GM19452 (cell line): Measurements from ENCODE around the gene MEST.
"Not testable (repeated sequence)": the region's sequence is repeated elsewhere in the genome, so short reads cannot be mapped to it uniquely, and the experiment has no call there.

Experiments used
- ATAC-seq: cut with Tn5 transposase; IDR thresholded peaks from one replicate; pipeline ENCODE4 v1.9.1; 2021; ENCODE audit not compliant: unreplicated experiment

Gene MEST

DNA sequence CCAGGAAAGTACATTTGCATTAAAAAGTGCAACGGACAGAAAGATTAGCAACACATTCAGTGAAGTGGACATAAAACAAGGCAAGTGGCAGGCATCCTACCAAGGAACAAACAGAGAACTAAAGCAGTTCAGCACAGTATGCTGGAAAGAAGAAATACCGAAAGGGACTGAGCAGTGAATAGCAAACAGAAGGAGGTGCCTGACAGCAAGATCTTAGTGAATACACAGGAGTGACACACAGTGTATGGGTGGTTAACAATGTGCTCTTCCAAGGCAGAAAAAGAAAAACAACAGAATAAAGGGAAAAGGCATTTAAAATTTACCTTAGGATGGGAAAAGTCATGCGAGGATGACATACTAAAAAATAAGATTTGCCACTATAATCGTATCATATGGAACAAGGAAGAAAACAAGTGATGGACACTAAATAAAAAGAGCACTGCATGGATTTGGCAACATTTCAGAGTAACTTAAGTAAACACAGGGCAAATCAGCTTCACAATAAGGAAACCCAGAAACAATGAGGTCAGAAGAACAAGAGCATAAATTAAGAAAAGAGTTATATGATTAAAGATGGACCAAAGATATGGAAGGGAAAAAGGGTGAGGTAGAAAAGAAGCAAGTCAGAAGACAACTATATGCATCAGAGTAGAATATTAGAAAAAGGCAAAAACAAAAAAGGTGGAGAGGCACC, 29.5 kb downstream of the MEST start:
- ATAC-seq, result no peak

DNA sequence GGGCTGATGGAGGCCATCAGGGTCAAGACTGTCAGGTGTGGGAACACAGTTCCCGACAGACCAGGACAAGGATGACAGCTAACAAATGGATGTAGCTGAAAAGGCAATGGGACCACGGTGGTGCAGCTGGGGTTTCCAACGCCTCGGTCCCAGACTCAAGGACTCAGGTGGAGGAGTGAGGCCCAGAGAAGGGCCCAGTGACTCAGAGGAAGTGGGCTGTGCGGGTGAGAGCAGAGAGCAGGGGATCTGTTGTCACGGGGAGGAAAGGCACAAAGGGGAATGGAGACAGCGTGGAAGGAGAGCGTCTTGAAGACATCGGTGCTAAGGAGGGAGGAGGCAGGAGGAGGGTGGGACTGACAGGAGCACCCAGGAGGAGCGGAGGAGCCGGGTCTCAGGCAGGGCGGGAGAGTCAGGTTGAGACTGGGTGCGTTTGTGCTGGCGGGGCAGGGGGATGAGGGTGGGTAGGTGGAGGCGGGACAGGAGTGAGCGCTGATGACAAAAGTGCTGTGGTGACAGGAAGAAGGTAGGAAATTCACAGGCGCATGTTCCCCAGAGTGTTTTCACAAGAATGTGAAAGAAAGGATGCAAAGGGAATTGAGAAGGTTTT, 31.7 kb downstream of the MEST start:
- ATAC-seq, result not testable (repeated sequence)

DNA sequence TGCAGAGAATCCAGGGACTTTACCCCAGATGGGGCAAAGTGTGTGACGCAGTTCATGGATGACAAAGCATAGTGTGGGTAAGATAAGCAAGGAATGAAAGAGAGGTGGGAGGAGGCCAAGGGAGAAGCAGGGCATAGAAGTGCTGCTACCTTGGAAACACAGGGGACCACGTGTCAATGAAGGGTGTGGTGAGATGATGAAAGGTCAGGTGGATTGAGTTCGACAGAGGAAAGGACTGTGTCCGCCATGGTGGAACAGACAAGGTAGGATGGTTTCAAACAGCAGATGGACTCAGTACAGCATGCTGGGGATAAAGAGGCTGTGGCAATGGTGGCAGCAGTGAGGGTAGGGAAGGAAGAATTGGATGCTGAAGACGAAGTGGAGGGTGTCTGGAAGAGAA, 32.7 kb downstream of the MEST start:
- ATAC-seq, result no peak

DNA sequence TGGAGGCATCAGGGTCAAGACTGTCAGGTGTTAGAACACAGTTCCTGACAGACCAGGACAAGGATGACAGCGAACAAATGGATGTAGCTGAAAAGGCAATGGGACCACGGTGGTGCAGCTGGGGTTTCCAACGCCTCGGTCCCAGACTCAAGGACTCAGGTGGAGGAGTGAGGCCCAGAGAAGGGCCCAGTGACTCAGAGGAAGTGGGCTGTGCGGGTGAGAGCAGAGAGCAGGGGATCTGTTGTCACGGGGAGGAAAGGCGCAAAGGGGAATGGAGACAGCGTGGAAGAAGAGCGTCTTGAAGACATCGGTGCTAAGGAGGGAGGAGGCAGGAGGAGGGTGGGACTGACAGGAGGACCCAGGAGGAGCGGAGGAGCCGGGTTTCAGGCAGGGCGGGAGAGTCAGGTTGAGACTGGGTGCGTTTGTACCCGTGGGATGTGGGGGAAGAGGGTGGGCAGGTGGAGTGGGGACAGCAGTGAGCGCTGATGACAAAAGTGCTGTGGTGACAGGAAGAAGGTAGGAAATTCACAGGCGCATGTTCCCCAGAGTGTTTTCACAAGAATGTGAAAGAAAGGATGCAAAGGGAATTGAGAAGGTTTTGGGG, 36.0 kb downstream of the MEST start:
- ATAC-seq, result not testable (repeated sequence)

DNA sequence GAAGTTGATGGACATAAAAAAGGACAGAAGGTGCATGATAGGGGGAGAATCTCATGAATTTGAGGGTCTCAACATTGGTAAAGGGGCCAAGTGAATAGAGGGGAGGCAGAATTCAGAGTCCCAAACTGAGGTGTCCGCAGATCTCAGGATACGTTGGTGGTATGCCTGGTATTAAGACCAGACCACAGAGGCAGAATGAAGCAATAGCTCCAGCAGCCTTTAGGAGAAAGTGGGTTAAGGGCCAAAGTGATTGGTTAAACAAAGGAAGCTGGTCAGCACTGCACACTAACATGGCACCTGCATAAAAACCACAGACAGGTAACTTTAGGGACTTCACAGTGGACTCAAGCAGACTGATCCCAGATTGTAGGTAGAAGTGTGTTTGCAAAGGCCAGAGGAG, 37.5 kb downstream of the MEST start:
- no peak for ATAC-seq

GRCh38 chr7:130537894-130538293, 46.0 kb downstream of the MEST start:
- not testable (repeated sequence) for ATAC-seq

- ATAC-seq, result not testable (repeated sequence)
Observed at GRCh38 chr7:130541287-130541686, 49.4 kb downstream of the MEST start.

DNA sequence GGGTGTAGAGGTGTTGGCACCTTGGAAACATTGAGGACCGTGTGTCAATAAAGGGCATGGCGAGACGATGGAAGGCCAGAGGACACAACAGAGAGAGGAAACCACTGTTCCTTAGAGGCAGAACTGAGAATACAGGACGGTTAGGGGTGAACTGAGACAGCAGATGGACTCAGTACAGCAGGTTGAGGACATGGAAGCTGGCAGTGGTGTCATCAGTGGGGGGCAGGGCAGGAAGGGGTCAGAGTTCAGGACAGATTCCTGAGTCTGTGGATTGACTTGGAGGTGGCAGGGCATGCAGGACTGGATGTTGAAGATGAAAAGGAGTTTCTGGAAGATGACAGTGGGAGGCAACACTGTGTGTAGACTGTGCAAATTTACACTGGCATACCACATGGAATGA, 50.4 kb downstream of the MEST start:
- ATAC-seq, result not testable (repeated sequence)

DNA sequence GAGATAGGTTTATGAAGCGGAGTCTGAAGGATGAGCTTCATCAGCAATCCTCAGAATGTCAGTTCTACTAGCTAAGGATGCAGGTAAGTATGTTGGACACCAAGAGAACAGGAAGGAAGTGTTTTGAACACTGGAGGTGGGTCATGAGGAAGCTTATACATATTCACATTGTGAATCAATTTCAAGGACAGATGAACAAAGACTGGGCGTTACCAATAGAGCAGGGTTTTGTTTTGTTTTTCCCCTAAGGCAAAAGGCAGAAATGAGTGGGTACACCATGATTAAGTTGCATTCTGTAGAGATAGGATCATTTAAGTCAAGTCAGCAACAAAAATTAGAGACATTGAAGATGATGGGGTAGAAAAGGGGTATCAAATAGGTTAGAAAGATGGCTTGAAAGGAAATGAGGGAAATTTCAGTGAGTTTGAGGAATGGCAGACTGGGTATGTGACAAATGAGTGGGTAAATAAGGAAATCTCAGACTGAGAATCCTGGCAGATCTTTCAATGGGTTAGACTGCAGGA, 51.7 kb downstream of the MEST start:
- ATAC-seq, result no peak

DNA sequence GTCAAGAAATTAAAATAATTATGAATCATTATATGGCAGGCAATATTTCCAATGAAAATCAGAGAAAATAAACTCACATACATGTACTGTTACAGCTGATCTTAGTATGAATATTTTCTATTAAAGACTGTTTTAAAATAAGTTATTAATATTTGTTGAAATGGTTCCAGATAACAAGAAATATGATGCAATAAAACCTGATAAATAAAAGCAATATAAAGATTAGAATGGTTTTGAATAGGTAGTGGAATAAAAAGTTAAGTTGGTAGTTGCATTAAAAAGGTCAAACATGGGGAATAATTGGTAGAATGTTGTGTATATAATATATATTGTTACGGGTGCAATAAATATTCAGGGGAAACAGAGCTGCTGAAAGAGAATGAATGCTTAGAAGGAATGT, 52.5 kb downstream of the MEST start:
- ATAC-seq, result no peak

- no peak for ATAC-seq
Observed at GRCh38 chr7:130553398-130554029, 61.6 kb downstream of the MEST start.

- no peak for ATAC-seq
Observed at GRCh38 chr7:130554481-130554880, 62.6 kb downstream of the MEST start.
